Measurements from ENCODE around the gene C1QTNF6. TPM values are rescaled to one million over a fixed set of nuclear protein-coding genes. Genes with fewer than 3 reads are reported as not detected.
A peak's percentile ranks its signal among the peaks of the same experiment; 100 is the strongest.

The C1QTNF6 gene
- total and polyA plus RNA-seq, 7 experiments from 2014 or later, result 1.1 to 27.6 (median 14.5) TPM

DNA sequence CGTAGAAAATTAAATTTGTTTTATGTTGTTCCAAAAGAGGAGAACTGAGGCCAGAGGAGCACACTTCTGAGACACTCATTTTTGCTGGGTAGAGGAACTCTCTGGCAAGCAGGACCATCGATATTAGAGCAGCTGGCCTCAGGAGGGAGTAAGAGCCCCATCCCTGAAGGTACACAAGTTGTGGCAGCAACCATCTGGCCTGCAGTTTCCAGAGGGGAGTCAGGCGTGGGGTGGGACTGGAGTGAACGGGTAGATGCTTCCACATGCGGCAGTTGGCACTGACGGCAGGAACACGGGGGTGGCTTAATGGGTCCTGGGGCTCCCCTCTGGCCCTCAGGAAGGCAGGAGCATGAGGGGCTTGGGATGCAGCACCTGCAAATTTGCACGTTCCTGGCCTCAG, 37.4 kb upstream of the C1QTNF6 start:
- peaks cover 67 to 92% (median 87%) of the 10 kb centered on the region in 7 donors for H3K4me1 Mint-ChIP-seq
- H3K27me3 Mint-ChIP-seq, result no peaks in the 10 kb centered on the region
- intact Hi-C loops (cut with micrococcal nuclease), result loop anchor here in 1 of 2 donors (1.0 to 10.0 kb wide), 2 partner anchors 36 to 449 kb away; partner anchors contain the start of gene LGALS1
- peaks cover 75 to 93% of the 10 kb centered on the region in 2 donors for H3K4me1 ChIP-seq (ENCODE audit: control insufficient read depth in 2 of 2, insufficient read depth in 2 of 2, low read length in 2 of 2)
- peaks cover 0 to 8% (median 2%) of the 10 kb centered on the region in 11 donors for H3K9me3 Mint-ChIP-seq
- peak overlapping the region in 9 of 10 donors; percentile 21 to 84 (median 61) for H3K4me3 Mint-ChIP-seq
- H3K27ac Mint-ChIP-seq, result peak overlapping the region; percentile 79 to 99 (median 95)
- H3K9me3 ChIP-seq (ENCODE audit: control insufficient read depth in 2 of 3, low read length in 3 of 3), result no peaks in the 10 kb centered on the region
- ATAC-seq, result no peak
- H3K4me3 ChIP-seq (ENCODE audit: low read length), result no peak overlapping the region
- no peak for DNase-seq
- peaks cover 9 to 48% (median 24%) of the 10 kb centered on the region in 3 experiments for H3K36me3 ChIP-seq (ENCODE audit: control insufficient read depth in 2 of 3, insufficient read depth in 3 of 3, low read length in 3 of 3)
- CTCF ChIA-PET, result interaction anchor here (0.8 to 3.3 kb wide), 7 partner anchors 13 to 45 kb away, joined by 3 to 26 read pairs (median 5); no protein-coding TSS in a partner anchor
- POLR2A ChIA-PET, result interaction anchor here (1.2 to 22.1 kb wide), 6 partner anchors 6 to 35 kb away, joined by 5 to 335 read pairs (median 16); partner anchors contain the start of gene RAC2
- H3K27ac ChIP-seq (ENCODE audit: low read depth, low read length), result peak overlapping the region; percentile 77
- no peaks in the 10 kb centered on the region for H3K27me3 ChIP-seq (ENCODE audit: control insufficient read depth in 2 of 2, insufficient read depth in 2 of 2, low read length in 2 of 2)
- peaks cover 19 to 85% (median 42%) of the 10 kb centered on the region in 5 donors for H3K36me3 Mint-ChIP-seq

- H3K27ac Mint-ChIP-seq, result peak overlapping the region; percentile 79 to 99 (median 95)
- ChIA-PET CTCF (interaction anchor here (1.0 to 3.3 kb wide), 5 partner anchors 13 to 35 kb away, joined by 3 to 26 read pairs (median 7); no protein-coding TSS in a partner anchor), POLR2A (interaction anchor here (1.2 to 22.1 kb wide), 7 partner anchors 7 to 36 kb away, joined by 5 to 335 read pairs (median 21); partner anchors contain the start of gene RAC2)
- Histone ChIP-seq H3K4me3 (ENCODE audit: low read length) (no peak overlapping the region), H3K4me1 (ENCODE audit: control insufficient read depth in 2 of 2, insufficient read depth in 2 of 2, low read length in 2 of 2) (peaks cover 76 to 88% of the 10 kb centered on the region in 2 donors), H3K9me3 (ENCODE audit: control insufficient read depth in 2 of 3, low read length in 3 of 3) (no peaks in the 10 kb centered on the region), H3K27ac (ENCODE audit: low read depth, low read length) (peak overlapping the region; percentile 77), H3K27me3 (ENCODE audit: control insufficient read depth in 2 of 2, insufficient read depth in 2 of 2, low read length in 2 of 2) (no peaks in the 10 kb centered on the region), H3K36me3 (ENCODE audit: control insufficient read depth in 2 of 3, insufficient read depth in 3 of 3, low read length in 3 of 3) (peaks cover 9 to 48% (median 24%) of the 10 kb centered on the region in 3 experiments)
- peaks cover 0 to 8% (median 2%) of the 10 kb centered on the region in 11 donors for H3K9me3 Mint-ChIP-seq
- intact Hi-C loops (cut with micrococcal nuclease), result loop anchor here in 1 of 2 donors (1.0 to 10.0 kb wide), 2 partner anchors 36 to 450 kb away; partner anchors contain the start of gene LGALS1
- peaks cover 19 to 88% (median 42%) of the 10 kb centered on the region in 5 donors for H3K36me3 Mint-ChIP-seq
- H3K4me3 Mint-ChIP-seq, result peak overlapping the region; percentile 26 to 84 (median 69)
- DNase-seq, result no peak
- no peak for ATAC-seq
- H3K4me1 Mint-ChIP-seq, result peaks cover 65 to 92% (median 87%) of the 10 kb centered on the region in 7 donors
- H3K27me3 Mint-ChIP-seq, result no peaks in the 10 kb centered on the region
Measured at GRCh38 chr22:37224757-37225420, 36.8 kb upstream of the C1QTNF6 start.

DNA sequence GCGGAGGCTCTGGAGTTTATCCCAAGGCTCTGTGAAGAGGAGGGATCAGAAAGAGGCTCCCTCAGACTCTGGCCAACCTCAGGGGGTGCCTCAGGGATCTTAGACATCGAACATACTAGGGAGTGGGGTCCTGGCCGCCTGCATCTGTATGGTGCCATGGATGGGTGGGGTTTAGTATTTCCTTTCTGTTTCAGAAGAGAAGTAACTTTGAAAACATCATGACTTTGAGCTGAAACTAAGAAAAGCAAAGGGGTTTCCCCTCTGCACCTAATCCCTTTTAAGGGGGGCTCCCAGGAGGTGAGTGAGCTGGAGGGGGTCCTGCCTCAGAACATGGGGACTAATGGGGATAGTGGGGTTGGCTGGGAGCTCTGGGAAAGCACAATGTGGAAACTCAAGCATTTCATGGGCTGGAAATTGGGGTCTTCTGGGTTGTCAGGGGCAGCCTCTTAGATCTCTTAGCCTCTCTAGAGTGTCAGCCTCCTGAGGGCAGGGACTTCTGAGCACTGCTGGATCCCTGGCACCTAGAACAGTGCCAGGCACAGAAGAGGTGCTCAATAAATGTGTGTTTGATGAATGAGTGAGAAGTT, 36.0 kb upstream of the C1QTNF6 start:
- H3K27me3 Mint-ChIP-seq, result no peaks in the 10 kb centered on the region
- H3K9me3 Mint-ChIP-seq, result peaks cover 0 to 8% (median 2%) of the 10 kb centered on the region in 11 donors
- DNase-seq, result peak in 3 of 9 donors; percentile 44 to 51 (median 44)
- peak overlapping the region; percentile 79 to 99 (median 95) for H3K27ac Mint-ChIP-seq
- ChIA-PET CTCF (interaction anchor here (1.0 to 3.3 kb wide), 5 partner anchors 14 to 36 kb away, joined by 3 to 26 read pairs (median 4); no protein-coding TSS in a partner anchor), POLR2A (interaction anchor here (0.6 to 22.1 kb wide), 6 partner anchors 7 to 102 kb away, joined by 3 to 335 read pairs (median 138); partner anchors contain the start of gene RAC2)
- H3K4me3 Mint-ChIP-seq, result peak overlapping the region; percentile 42 to 84 (median 73)
- peak; percentile 40 for ATAC-seq
- peaks cover 19 to 81% (median 42%) of the 10 kb centered on the region in 5 donors for H3K36me3 Mint-ChIP-seq
- Histone ChIP-seq H3K27me3 (ENCODE audit: control insufficient read depth in 2 of 2, insufficient read depth in 2 of 2, low read length in 2 of 2) (no peaks in the 10 kb centered on the region), H3K4me1 (ENCODE audit: control insufficient read depth in 2 of 2, insufficient read depth in 2 of 2, low read length in 2 of 2) (peaks cover 76 to 88% of the 10 kb centered on the region in 2 donors), H3K36me3 (ENCODE audit: control insufficient read depth in 2 of 3, insufficient read depth in 3 of 3, low read length in 3 of 3) (peaks cover 5 to 46% (median 24%) of the 10 kb centered on the region in 3 experiments), H3K9me3 (ENCODE audit: control insufficient read depth in 2 of 3, low read length in 3 of 3) (no peaks in the 10 kb centered on the region), H3K27ac (ENCODE audit: low read depth, low read length) (peak overlapping the region; percentile 77), H3K4me3 (ENCODE audit: low read length) (no peak overlapping the region)
- intact Hi-C loops (cut with micrococcal nuclease), result loop anchor here in 1 of 2 donors (10.0 kb wide), 1 partner anchor 451 kb away; the partner anchor contains the start of gene LGALS1
- peaks cover 65 to 92% (median 87%) of the 10 kb centered on the region in 7 donors for H3K4me1 Mint-ChIP-seq

GRCh38 chr22:37222440-37222971, 34.5 kb upstream of the C1QTNF6 start:
- peak overlapping the region; percentile 41 for H3K4me3 ChIP-seq (ENCODE audit: low read length)
- H3K27me3 Mint-ChIP-seq, result no peaks in the 10 kb centered on the region
- H3K4me1 ChIP-seq (ENCODE audit: control insufficient read depth in 2 of 2, insufficient read depth in 2 of 2, low read length in 2 of 2), result peaks cover 74 to 86% of the 10 kb centered on the region in 2 donors
- H3K4me1 Mint-ChIP-seq, result peaks cover 63 to 92% (median 87%) of the 10 kb centered on the region in 7 donors
- ChIA-PET CTCF (interaction anchor here (0.7 to 1.7 kb wide), 9 partner anchors 13 to 234 kb away, joined by 3 to 10 read pairs (median 3); no protein-coding TSS in a partner anchor), POLR2A (interaction anchor here (0.6 to 22.1 kb wide), 11 partner anchors 9 to 100 kb away, joined by 3 to 335 read pairs (median 5); partner anchors contain the start of gene RAC2)
- H3K27ac ChIP-seq (ENCODE audit: low read depth, low read length), result peak overlapping the region; percentile 77
- peaks cover 0 to 8% (median 2%) of the 10 kb centered on the region in 11 donors for H3K9me3 Mint-ChIP-seq
- DNase-seq (peak in 6 of 9 donors; percentile 54 to 72 (median 64)), ATAC-seq (peak; percentile 45)
- H3K27ac Mint-ChIP-seq, result peak overlapping the region; percentile 79 to 99 (median 95)
- peaks cover 5 to 31% (median 16%) of the 10 kb centered on the region in 3 experiments for H3K36me3 ChIP-seq (ENCODE audit: control insufficient read depth in 2 of 3, insufficient read depth in 3 of 3, low read length in 3 of 3)
- H3K36me3 Mint-ChIP-seq, result peaks cover 19 to 77% (median 39%) of the 10 kb centered on the region in 5 donors
- H3K27me3 ChIP-seq (ENCODE audit: control insufficient read depth in 2 of 2, insufficient read depth in 2 of 2, low read length in 2 of 2), result no peaks in the 10 kb centered on the region
- intact Hi-C loops (cut with micrococcal nuclease), result loop anchor here in 1 of 2 donors (10.0 kb wide), 1 partner anchor 452 kb away; the partner anchor contains the start of gene LGALS1
- H3K9me3 ChIP-seq (ENCODE audit: control insufficient read depth in 2 of 3, low read length in 3 of 3), result no peaks in the 10 kb centered on the region
- peak overlapping the region; percentile 69 to 86 (median 79) for H3K4me3 Mint-ChIP-seq

DNA sequence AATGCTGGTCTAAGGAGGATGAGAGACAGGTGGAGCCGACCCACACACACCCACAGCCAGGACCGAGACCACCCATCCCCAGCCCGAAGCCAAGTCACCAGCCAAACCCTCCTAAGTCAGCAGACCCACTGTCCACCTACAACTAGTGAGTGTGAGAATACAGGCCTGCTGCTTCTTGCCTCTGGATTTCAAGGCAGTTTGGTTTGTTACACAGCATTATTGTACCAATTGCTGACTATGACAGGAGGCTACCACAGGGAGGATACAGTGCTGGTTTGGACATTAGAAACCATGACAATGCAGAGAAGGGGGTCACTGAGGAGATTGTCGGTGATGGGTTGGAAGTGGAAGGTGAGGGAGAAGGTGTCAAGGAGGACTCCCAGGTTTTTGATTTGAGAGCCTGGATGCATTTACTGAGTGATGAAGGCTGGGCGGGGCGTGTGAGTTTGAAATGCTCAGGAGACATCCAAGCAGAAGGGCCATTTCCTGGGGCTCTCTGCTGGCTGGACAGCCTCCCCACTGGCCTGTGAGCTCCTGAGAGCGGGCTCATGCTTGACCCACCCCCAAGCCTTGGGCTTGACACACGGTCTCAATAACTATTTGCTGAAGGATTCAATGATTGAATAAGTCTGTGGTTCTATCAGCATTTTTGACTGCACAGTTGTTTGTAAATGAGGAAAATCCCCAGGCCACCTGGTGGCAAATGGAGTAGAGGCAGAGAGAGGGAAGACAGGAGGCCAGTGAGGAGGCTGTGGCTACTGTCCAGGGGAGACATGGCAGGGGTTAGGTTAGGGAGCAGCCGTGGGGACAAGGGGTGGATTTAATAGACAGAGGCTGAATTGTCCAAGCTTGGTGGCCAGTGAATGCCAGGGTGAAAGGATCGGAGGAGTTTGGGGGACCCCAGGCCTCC, 33.6 kb upstream of the C1QTNF6 start:
- peaks cover 76 to 90% of the 10 kb centered on the region in 2 donors for H3K4me1 ChIP-seq (ENCODE audit: control insufficient read depth in 2 of 2, insufficient read depth in 2 of 2, low read length in 2 of 2)
- Mint-ChIP-seq H3K4me3 (peak overlapping the region; percentile 69 to 86 (median 79)), H3K27me3 (no peaks in the 10 kb centered on the region), H3K9me3 (peaks cover 0 to 8% (median 2%) of the 10 kb centered on the region in 11 donors), H3K4me1 (peaks cover 65 to 100% (median 96%) of the 10 kb centered on the region in 7 donors), H3K36me3 (peaks cover 19 to 76% (median 39%) of the 10 kb centered on the region in 5 donors), H3K27ac (peak overlapping the region; percentile 79 to 99 (median 95))
- POLR2A ChIA-PET, result interaction anchor here (0.7 to 22.1 kb wide), 9 partner anchors 10 to 88 kb away, joined by 3 to 335 read pairs (median 5); partner anchors contain the start of gene RAC2
- H3K27ac ChIP-seq (ENCODE audit: low read depth, low read length), result peak overlapping the region; percentile 77
- CTCF ChIA-PET, result interaction anchor here (0.7 to 6.6 kb wide), 6 partner anchors 17 to 60 kb away, joined by 3 to 49 read pairs (median 8); no protein-coding TSS in a partner anchor
- H3K4me3 ChIP-seq (ENCODE audit: low read length), result peak overlapping the region; percentile 41
- ATAC-seq (no peak), DNase-seq (no peak)
- no peaks in the 10 kb centered on the region for H3K9me3 ChIP-seq (ENCODE audit: control insufficient read depth in 2 of 3, low read length in 3 of 3)
- intact Hi-C loops (cut with micrococcal nuclease), result loop anchor here in 1 of 2 donors (10.0 kb wide), 1 partner anchor 453 kb away; the partner anchor contains the start of gene LGALS1
- peaks cover 5 to 29% (median 14%) of the 10 kb centered on the region in 3 experiments for H3K36me3 ChIP-seq (ENCODE audit: control insufficient read depth in 2 of 3, insufficient read depth in 3 of 3, low read length in 3 of 3)
- H3K27me3 ChIP-seq (ENCODE audit: control insufficient read depth in 2 of 2, insufficient read depth in 2 of 2, low read length in 2 of 2), result no peaks in the 10 kb centered on the region

All from naive thymus-derived CD4-positive, alpha-beta T cell (primary cell).